K562 (cell line): ENCODE measurements around the gene KCND3. TPM values are rescaled to one million over a fixed set of nuclear protein-coding genes. Genes with fewer than 3 reads are reported as not detected.
A peak's percentile ranks its signal among the peaks of the same experiment; 100 is the strongest.

Experiments used
- ATAC-seq: fragments of 200-7000 bp; cut with Tn5 transposase; 3 replicates; pipeline ENCODE4 v1.9.1; 2020; ENCODE audit warnings: moderate library complexity
- BruUV-seq: library from RNA; stranded (reverse); fragments of 400-500 nt; replicated peaks from 2 replicates; lab custom pipeline; 2021; lab: Mats Ljungman, UMichigan
- CTCF ChIA-PET: fragments of 300-600 bp; formaldehyde crosslinking; extraction: SDS; loops from one replicate; lab custom pipeline; 2021; ENCODE audit warnings: low intra/inter-chr PET ratio; lab: Yijun Ruan, JAX
- POLR2A ChIA-PET: fragments of 300-600, 350-650 bp; sonication (Branson Sonifier 250); formaldehyde crosslinking; extraction: SDS; loops from one replicate; lab custom pipeline; 2021; ENCODE audit warnings: antibody characterized with exemption, inconsistent platforms; lab: Yijun Ruan, JAX
- DNase-seq, 4 experiments: peaks; one replicate each; pipeline versions ENCODE4 v3.0.0 to v3.0.0-alpha.2; 2011 to 2018; ENCODE audit warnings: low spot score in 3 of 4, mixed read lengths in 3 of 4; ENCODE audit errors: extremely low read depth in 1 of 4
- FAIRE-seq: peaks from 2 replicates; lab custom pipeline; 2011; peaks lifted over from hg19 to GRCh38; lab: Jason Lieb, UNC
- H2AFZ ChIP-seq: 2 replicates; pipeline ENCODE4 v1.6.0; 2011; ENCODE audit warnings: low read depth, low read length, control low read depth, inconsistent platforms
- H3K27ac ChIP-seq: fragments of 200-600 bp; 3 replicates; pipeline ENCODE4 v1.8.0; 2011; ENCODE audit warnings: low read depth, mild to moderate bottlenecking, control low read depth, inconsistent platforms, low read length, moderate library complexity, mixed read lengths; ENCODE audit errors: extremely low read depth
- H3K27me3 ChIP-seq, 2 experiments: fragments of 300-600 bp in 1 of 2; 2 replicates in 1 of 2; 3 replicates in 1 of 2; pipeline versions ENCODE4 v1.6.0 to v1.8.0; 2011; ENCODE audit warnings: inconsistent platforms in 2 of 2, low read length in 2 of 2, mild to moderate bottlenecking in 1 of 2, mixed read lengths in 1 of 2, moderate library complexity in 1 of 2; ENCODE audit not compliant: control insufficient read depth in 2 of 2, insufficient read depth in 2 of 2
- H3K36me3 ChIP-seq: fragments of 300-600 bp; 3 replicates; pipeline ENCODE4 v1.8.0; 2011; ENCODE audit warnings: mild to moderate bottlenecking, low read length, inconsistent platforms; ENCODE audit not compliant: control insufficient read depth, insufficient read depth
- H3K4me1 ChIP-seq, 2 experiments: fragments of 200-600 bp in 1 of 2; replicated peaks in 1 of 2; 2 replicates in 1 of 2; 3 replicates in 1 of 2; pipeline versions ENCODE4 v1.5.1 to v1.8.0; 2011; ENCODE audit warnings: inconsistent platforms in 2 of 2, low read length in 2 of 2, mild to moderate bottlenecking in 1 of 2, mixed read lengths in 1 of 2, moderate library complexity in 1 of 2; ENCODE audit not compliant: control insufficient read depth in 2 of 2, insufficient read depth in 2 of 2
- H3K4me2 ChIP-seq: 2 replicates; pipeline ENCODE4 v1.6.1; 2011; ENCODE audit warnings: low read length, control low read depth, inconsistent platforms, mixed read lengths; ENCODE audit not compliant: insufficient read depth
- H3K4me3 ChIP-seq: fragments of 200-600 bp; sonication (generic), shearing (Covaris generic); 2 replicates; pipeline ENCODE4 v1.5.1; 2016; ENCODE audit warnings: control low read depth, inconsistent platforms
- H3K79me2 ChIP-seq: fragments of 200-600 bp; 3 replicates; pipeline ENCODE4 v1.8.0; 2011; ENCODE audit warnings: low read length, inconsistent platforms; ENCODE audit not compliant: control insufficient read depth, insufficient read depth
- H3K9ac ChIP-seq, 2 experiments: 2 replicates each; pipeline versions ENCODE4 v1.6.0 to v1.6.1; 2011; ENCODE audit warnings: low read depth in 2 of 2, low read length in 2 of 2, control low read depth in 1 of 2, inconsistent platforms in 1 of 2, mild to moderate bottlenecking in 1 of 2, mixed read lengths in 1 of 2; ENCODE audit not compliant: insufficient read depth in 1 of 2
- H3K9me1 ChIP-seq: one replicate; pipeline ENCODE4 v1.6.0; 2011; ENCODE audit warnings: inconsistent platforms, mild to moderate bottlenecking, low read length, moderate library complexity; ENCODE audit not compliant: control insufficient read depth, insufficient read depth
- H3K9me3 ChIP-seq: replicated peaks from 2 replicates; pipeline ENCODE4 v1.5.1; 2011; ENCODE audit warnings: low read depth, low read length, inconsistent platforms; ENCODE audit not compliant: control insufficient read depth, insufficient read depth
- H4K20me1 ChIP-seq: replicated peaks from 2 replicates; pipeline ENCODE4 v1.6.1; 2011; ENCODE audit warnings: low read length, inconsistent platforms, mixed read lengths; ENCODE audit not compliant: control insufficient read depth, insufficient read depth
- CBX5 ChIP-seq: IDR thresholded peaks from 2 replicates; pipeline ENCODE4 v1.6.1; 2014; ENCODE audit warnings: low read depth, borderline replicate concordance
- ELF1 ChIP-seq: fragments of 200-800 bp; sonication (Bioruptor generic); IDR thresholded peaks from 2 replicates; pipeline ENCODE4 v1.6.1; 2016; ENCODE audit warnings: missing genetic modification characterization, missing compliant biosample characterization
- HDGF ChIP-seq: fragments of 450-650 bp; IDR thresholded peaks from 2 replicates; pipeline ENCODE4 v1.6.1; 2016
- KAT8 ChIP-seq: fragments of 450-650 bp; IDR thresholded peaks from 2 replicates; pipeline ENCODE4 v1.6.1; 2016; ENCODE audit warnings: low read depth, mild to moderate bottlenecking
- LCOR ChIP-seq: sonication (generic); formaldehyde crosslinking; IDR thresholded peaks from 2 replicates; pipeline ENCODE4 v1.8.0; 2022; ENCODE audit warnings: mild to moderate bottlenecking, missing genetic modification reagents
- RFX1 ChIP-seq: fragments of 450-650 bp; IDR thresholded peaks from 2 replicates; pipeline ENCODE4 v1.6.1; 2016; ENCODE audit warnings: mild to moderate bottlenecking, moderate library complexity
- SETDB1 ChIP-seq: IDR thresholded peaks from one replicate; pipeline ENCODE4 v1.6.1; 2012; ENCODE audit warnings: low read length, control low read depth, inconsistent platforms
- SRF ChIP-seq, 2 experiments: fragments of 250-450, 450-650 bp in 1 of 2; sonication (Bioruptor Pico) in 1 of 2; sonication (generic) in 1 of 2; formaldehyde crosslinking; IDR thresholded peaks; 2 replicates each; pipeline versions ENCODE4 v1.5.0 to v1.5.1; 2020 to 2022; ENCODE audit warnings: mild to moderate bottlenecking in 1 of 2, missing genetic modification reagents in 1 of 2
- TAF9B ChIP-seq: fragments of 450-650 bp; IDR thresholded peaks from 2 replicates; pipeline ENCODE4 v1.6.1; 2018; ENCODE audit warnings: mild to moderate bottlenecking; ENCODE audit not compliant: partially characterized antibody
- TBP ChIP-seq: optimal IDR thresholded peaks from 2 replicates; pipeline ENCODE3; 2011; ENCODE audit warnings: low read depth, low read length, improper control_type of control experiment
- WGBS: fragments of 100-300 bp; shearing (Covaris generic); methylation state at CpG from one replicate; pipeline ENCODE4 v1.1.6; 2016; ENCODE audit warnings: low coverage, mixed read lengths; ENCODE audit not compliant: insufficient coverage; ENCODE audit errors: missing lambda C conversion rate; 5-methylcytosine and 5-hydroxymethylcytosine counted together
- in situ Hi-C: fragments of 300-500 bp; cut with MboI; formaldehyde crosslinking; loops from 4 replicates; pipeline ENCODE4 v1.15.0; 2018; ENCODE audit warnings: inconsistent platforms, mixed read lengths
- intact Hi-C: fragments of 100-400 bp; cut with micrococcal nuclease; formaldehyde crosslinking; loops from 2 replicates; pipeline ENCODE4 v1.14.2; 2022
- polyA plus RNA-seq, 8 experiments: library from polyadenylated mRNA; depleted of rRNA in 4 of 8; stranded (reverse) in 5 of 8; unstranded in 3 of 8; fragments of >200 nt; fragmentation: Nextera tagmentation in 2 of 8; fragmentation: Illumina TruSeq in 1 of 8; extraction: Ambion mirVana in 2 of 8; extraction: Trizol in 1 of 8; gene quantifications; 2 replicates each; pipeline versions ENCODE4 v1.2.1 to v1.2.3, GENCODE V29; 2011 to 2014; ENCODE audit warnings: inconsistent platforms in 1 of 8, missing spikeins in 1 of 8
- total RNA-seq, 7 experiments: library from RNA; depleted of rRNA in 6 of 7; stranded (reverse); fragments of >200 nt in 6 of 7; fragmentation: Illumina TruSeq in 2 of 7; extraction: Trizol in 2 of 7; gene quantifications; 2 replicates each; pipeline versions ENCODE4 v1.2.1 to v1.2.3, GENCODE V29; 2011 to 2021; ENCODE audit warnings: low replicate concordance in 1 of 7
- TF ChIP-seq, protein P1 (sequence below): fragments of 250-450 bp; sonication (Bioruptor Pico); IDR thresholded peaks from 2 replicates; pipeline ENCODE4 v1.5.1; 2021; ENCODE audit warnings: mild to moderate bottlenecking

Gene KCND3
- total and polyA plus RNA-seq, 9 of the 15 experiments (the other 6 are each of a cell fraction or from before 2014, with no cell fraction given) = not detected

DNA sequence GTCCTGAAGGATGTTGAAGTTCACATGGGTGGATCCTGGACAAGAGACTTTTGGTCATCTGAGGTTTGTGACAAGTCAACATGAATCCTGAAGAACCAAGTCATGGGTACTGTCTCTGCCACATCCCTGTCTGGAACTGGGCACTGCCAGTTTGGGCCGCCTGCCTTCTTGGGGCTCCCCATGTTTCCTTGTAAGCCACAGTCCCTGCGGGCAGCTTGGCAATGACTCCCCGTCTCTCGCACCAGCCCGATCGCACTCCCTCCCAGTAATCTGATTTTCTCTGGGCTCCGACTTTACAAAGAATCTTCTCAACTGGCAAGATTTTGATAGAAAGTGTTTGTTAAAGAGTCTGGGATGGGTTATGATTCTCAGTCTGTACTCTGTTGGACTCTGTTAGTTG lies 153.4 kb downstream of the KCND3 start (continued):
- TF ChIP-seq LCOR (CRISPR knock-in tag) = no peak
- TF ChIP-seq SETDB1 = no peak

DNA sequence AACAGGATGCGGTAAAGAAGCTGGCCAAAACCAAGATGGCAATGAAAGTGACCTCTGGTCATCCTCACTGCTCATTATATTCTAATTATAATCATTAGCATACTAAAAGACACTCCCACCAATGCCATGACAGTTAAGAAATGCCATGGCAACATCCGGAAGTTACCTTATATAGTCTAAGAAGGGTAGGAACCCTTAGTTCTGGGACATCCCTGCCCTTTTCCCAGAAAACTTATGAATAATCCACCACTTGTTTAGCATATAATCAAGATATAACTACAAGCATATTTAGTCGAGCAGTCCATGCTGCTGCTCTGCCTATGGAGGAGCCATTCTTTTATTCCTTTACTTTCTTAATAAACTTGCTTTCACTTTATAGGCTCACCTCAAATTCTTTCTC lies 154.0 kb downstream of the KCND3 start:
- ChIA-PET POLR2A (no interaction called here), CTCF (no interaction called here)
- Histone ChIP-seq H2AFZ (no peak overlapping the region), H3K79me2 (no peaks in the 10 kb centered on the region), H3K27me3 (peaks cover 5 to 19% of the 10 kb centered on the region in 2 experiments; a peak in 4 of 5 replicates), H3K9me3 (no peaks in the 10 kb centered on the region), H3K4me1 (no peaks in the 10 kb centered on the region), H3K9ac (no peak overlapping the region), H3K27ac (no peak overlapping the region), H3K4me2 (no peak overlapping the region), H4K20me1 (no peaks in the 10 kb centered on the region), H3K36me3 (no peaks in the 10 kb centered on the region), H3K4me3 (no peak overlapping the region), H3K9me1 (no peaks in the 10 kb centered on the region)
- in situ Hi-C loops = no loop called here
- ATAC-seq = no peak
- DNase-seq = no peak
- TF ChIP-seq KAT8 = no peak
- peak; percentile 31; the same call in 1 of the 2 replicates for TF ChIP-seq RFX1
- TF ChIP-seq SRF (CRISPR knock-in tag; IDR thresholded peaks at IDR 0.05) = peak in 1 of 2 experiments; percentile 72; a peak in 1 of 4 replicates
- no peak for FAIRE-seq
- intact Hi-C loops = no loop called here
- 0% methylated on average over 3 of the region's 3 CpGs for WGBS
- no TSS peak for BruUV-seq

DNA sequence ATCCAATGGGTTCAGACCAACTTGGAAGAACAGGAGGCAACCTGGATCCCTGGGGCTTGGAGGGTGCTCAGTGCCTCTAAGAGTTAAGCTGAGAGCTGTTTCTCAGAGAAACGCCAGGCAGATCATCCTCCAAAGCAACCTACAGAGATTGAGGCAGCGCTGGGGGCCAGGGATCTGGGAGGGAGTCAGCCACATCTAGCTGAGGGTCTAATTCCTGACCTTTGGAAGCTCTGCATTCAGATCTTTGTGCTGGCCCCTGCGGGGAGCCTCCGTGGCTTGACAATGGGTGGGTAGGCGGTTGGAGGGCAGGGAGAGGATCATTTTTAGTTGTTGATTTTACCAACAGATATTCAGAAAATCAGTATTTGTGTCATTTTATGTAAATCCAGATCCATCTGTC lies 154.5 kb downstream of the KCND3 start:
- Histone ChIP-seq H4K20me1 (no peaks in the 10 kb centered on the region), H3K79me2 (no peaks in the 10 kb centered on the region), H2AFZ (no peak overlapping the region), H3K27me3 (peaks cover 5 to 19% of the 10 kb centered on the region in 2 experiments; a peak in 4 of 5 replicates), H3K9me1 (no peaks in the 10 kb centered on the region), H3K9me3 (no peaks in the 10 kb centered on the region), H3K4me2 (no peak overlapping the region), H3K9ac (no peak overlapping the region), H3K4me3 (no peak overlapping the region), H3K36me3 (no peaks in the 10 kb centered on the region), H3K27ac (no peak overlapping the region), H3K4me1 (no peaks in the 10 kb centered on the region)
- BruUV-seq = no TSS peak
- in situ Hi-C loops = no loop called here
- no peak for DNase-seq
- POLR2A ChIA-PET = no interaction called here
- intact Hi-C loops = no loop called here
- WGBS = 0% methylated on average over 5 of the region's 5 CpGs
- ATAC-seq = no peak
- CTCF ChIA-PET = no interaction called here
- FAIRE-seq = no peak
- TF ChIP-seq HDGF = no peak
- TF ChIP-seq CBX5 = no peak
- TF ChIP-seq, protein P1, sequence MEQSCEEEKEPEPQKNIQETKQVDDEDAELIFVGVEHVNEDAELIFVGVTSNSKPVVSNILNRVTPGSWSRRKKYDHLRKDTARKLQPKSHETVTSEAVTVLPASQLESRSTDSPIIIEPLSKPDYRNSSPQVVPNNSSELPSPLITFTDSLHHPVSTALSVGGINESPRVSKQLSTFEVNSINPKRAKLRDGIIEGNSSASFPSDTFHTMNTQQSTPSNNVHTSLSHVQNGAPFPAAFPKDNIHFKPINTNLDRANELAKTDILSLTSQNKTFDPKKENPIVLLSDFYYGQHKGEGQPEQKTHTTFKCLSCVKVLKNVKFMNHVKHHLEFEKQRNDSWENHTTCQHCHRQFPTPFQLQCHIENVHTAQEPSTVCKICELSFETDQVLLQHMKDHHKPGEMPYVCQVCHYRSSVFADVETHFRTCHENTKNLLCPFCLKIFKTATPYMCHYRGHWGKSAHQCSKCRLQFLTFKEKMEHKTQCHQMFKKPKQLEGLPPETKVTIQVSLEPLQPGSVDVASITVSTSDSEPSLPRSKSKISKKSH (CRISPR knock-in tag) = no peak
- TF ChIP-seq TAF9B = no peak
- no peak for TF ChIP-seq ELF1 (tag)
- no peak for TF ChIP-seq TBP
